Mesothelial cell of epicardium (in vitro differentiated cells): ENCODE results near the gene FMN2. TPM values are rescaled to one million over a fixed set of nuclear protein-coding genes. Genes with fewer than 3 reads are reported as not detected.

Experiments
- DNase-seq, 2 experiments: peaks; one replicate each; pipeline ENCODE4 v3.0.0; 2021; ENCODE audit warnings: low spot score in 2 of 2; ENCODE audit not compliant: unreplicated experiment in 2 of 2
- H3K27ac Mint-ChIP-seq: 2 replicates; pipeline ENCODE4 v1.8.0; 2021; ENCODE audit warnings: mixed read lengths
- H3K27me3 Mint-ChIP-seq: 2 replicates; pipeline ENCODE4 v1.8.0; 2021; ENCODE audit warnings: low read depth, mixed read lengths
- H3K36me3 Mint-ChIP-seq: 2 replicates; pipeline ENCODE4 v1.8.0; 2021; ENCODE audit warnings: mixed read lengths
- H3K4me1 Mint-ChIP-seq: 2 replicates; pipeline ENCODE4 v1.8.0; 2021; ENCODE audit warnings: mixed read lengths
- H3K4me3 Mint-ChIP-seq: 2 replicates; pipeline ENCODE4 v1.8.0; 2021; ENCODE audit warnings: mild to moderate bottlenecking, moderate library complexity, mixed read lengths
- H3K9me3 Mint-ChIP-seq: 2 replicates; pipeline ENCODE4 v1.8.0; 2021; ENCODE audit warnings: mixed read lengths
- CTCF ChIP-seq: fragments of 200-600 bp; sonication (generic); IDR thresholded peaks from one replicate; pipeline ENCODE4 v1.5.0; 2021; ENCODE audit warnings: antibody characterized with exemption; ENCODE audit not compliant: unreplicated experiment
- total RNA-seq: library from RNA; stranded (reverse); gene quantifications from 3 replicates; pipeline ENCODE4 v1.2.1, GENCODE V29; 2021

The FMN2 gene
- total RNA-seq, 1 donor from 2014 or later = 0.54 TPM

- Mint-ChIP-seq H3K27ac (no peak overlapping the region), H3K4me3 (no peak overlapping the region), H3K4me1 (no peaks in the 10 kb centered on the region), H3K27me3 (peaks cover 13% of the 10 kb centered on the region), H3K36me3 (no peaks in the 10 kb centered on the region), H3K9me3 (peaks cover 4% of the 10 kb centered on the region)
- no peak for TF ChIP-seq CTCF
- DNase-seq = no peak
Observed at GRCh38 chr1:240056350-240056749, 35.3 kb upstream of the FMN2 start.

GRCh38 chr1:240058049-240058448 is 33.6 kb upstream of the FMN2 start:
- Mint-ChIP-seq H3K4me3 (no peak overlapping the region), H3K27me3 (peaks cover 12% of the 10 kb centered on the region), H3K4me1 (no peaks in the 10 kb centered on the region), H3K36me3 (no peaks in the 10 kb centered on the region), H3K27ac (no peak overlapping the region), H3K9me3 (no peaks in the 10 kb centered on the region)
- no peak for DNase-seq
- TF ChIP-seq CTCF = no peak

- no peak for DNase-seq
- no peak for TF ChIP-seq CTCF
- H3K4me3 Mint-ChIP-seq = no peak overlapping the region
- no peaks in the 10 kb centered on the region for H3K4me1 Mint-ChIP-seq
- H3K36me3 Mint-ChIP-seq = no peaks in the 10 kb centered on the region
- no peaks in the 10 kb centered on the region for H3K27me3 Mint-ChIP-seq
- no peak overlapping the region for H3K27ac Mint-ChIP-seq
- no peaks in the 10 kb centered on the region for H3K9me3 Mint-ChIP-seq
Observed at GRCh38 chr1:240068961-240069360, 22.7 kb upstream of the FMN2 start.

- no peaks in the 10 kb centered on the region for H3K36me3 Mint-ChIP-seq
- H3K27ac Mint-ChIP-seq = no peak overlapping the region
- TF ChIP-seq CTCF = no peak
- H3K27me3 Mint-ChIP-seq = no peaks in the 10 kb centered on the region
- no peak overlapping the region for H3K4me3 Mint-ChIP-seq
- no peak for DNase-seq
- H3K9me3 Mint-ChIP-seq = no peaks in the 10 kb centered on the region
- no peaks in the 10 kb centered on the region for H3K4me1 Mint-ChIP-seq
Observed at GRCh38 chr1:240070188-240070587, 21.5 kb upstream of the FMN2 start.

- DNase-seq = no peak
- no peaks in the 10 kb centered on the region for H3K27me3 Mint-ChIP-seq
- no peaks in the 10 kb centered on the region for H3K9me3 Mint-ChIP-seq
- no peaks in the 10 kb centered on the region for H3K4me1 Mint-ChIP-seq
- no peak overlapping the region for H3K27ac Mint-ChIP-seq
- no peak overlapping the region for H3K4me3 Mint-ChIP-seq
- no peak for TF ChIP-seq CTCF
- H3K36me3 Mint-ChIP-seq = no peaks in the 10 kb centered on the region
Observed at GRCh38 chr1:240073097-240073496, 18.6 kb upstream of the FMN2 start.

- H3K36me3 Mint-ChIP-seq = no peaks in the 10 kb centered on the region
- H3K4me3 Mint-ChIP-seq = no peak overlapping the region
- no peaks in the 10 kb centered on the region for H3K27me3 Mint-ChIP-seq
- DNase-seq = no peak
- H3K4me1 Mint-ChIP-seq = no peaks in the 10 kb centered on the region
- H3K9me3 Mint-ChIP-seq = peaks cover 6% of the 10 kb centered on the region
- no peak overlapping the region for H3K27ac Mint-ChIP-seq
- TF ChIP-seq CTCF = no peak
Observed at GRCh38 chr1:240074422-240074821, 17.3 kb upstream of the FMN2 start.
